ENCODE results near the gene GPRC5B.

Gene GPRC5B

DNA sequence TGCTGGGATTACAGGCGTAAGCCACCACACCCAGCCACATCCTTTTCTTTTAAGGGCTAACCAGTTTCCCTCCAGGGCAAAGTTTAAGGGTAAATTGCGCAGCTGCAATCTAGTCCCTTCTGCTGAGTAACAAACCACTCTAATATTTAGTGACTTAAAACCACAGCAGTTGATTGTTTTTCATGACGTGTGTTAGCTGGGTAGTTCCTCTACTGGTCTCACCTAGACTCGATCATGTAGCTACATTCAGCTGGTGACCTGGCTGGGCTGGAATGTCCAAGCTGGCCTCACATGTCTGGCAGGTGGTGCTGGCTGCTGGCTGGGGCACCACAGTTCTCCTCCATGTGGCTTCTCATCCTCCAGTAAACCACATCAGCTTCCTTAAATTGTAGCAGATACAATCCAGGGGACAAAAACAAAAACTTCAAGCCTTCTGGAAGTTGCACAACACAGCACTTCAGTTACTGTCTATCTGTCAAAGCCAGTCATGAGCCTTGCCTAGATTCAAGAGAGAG, 75.5 kb downstream of the GPRC5B start:
- DNase-seq: no peak

DNA sequence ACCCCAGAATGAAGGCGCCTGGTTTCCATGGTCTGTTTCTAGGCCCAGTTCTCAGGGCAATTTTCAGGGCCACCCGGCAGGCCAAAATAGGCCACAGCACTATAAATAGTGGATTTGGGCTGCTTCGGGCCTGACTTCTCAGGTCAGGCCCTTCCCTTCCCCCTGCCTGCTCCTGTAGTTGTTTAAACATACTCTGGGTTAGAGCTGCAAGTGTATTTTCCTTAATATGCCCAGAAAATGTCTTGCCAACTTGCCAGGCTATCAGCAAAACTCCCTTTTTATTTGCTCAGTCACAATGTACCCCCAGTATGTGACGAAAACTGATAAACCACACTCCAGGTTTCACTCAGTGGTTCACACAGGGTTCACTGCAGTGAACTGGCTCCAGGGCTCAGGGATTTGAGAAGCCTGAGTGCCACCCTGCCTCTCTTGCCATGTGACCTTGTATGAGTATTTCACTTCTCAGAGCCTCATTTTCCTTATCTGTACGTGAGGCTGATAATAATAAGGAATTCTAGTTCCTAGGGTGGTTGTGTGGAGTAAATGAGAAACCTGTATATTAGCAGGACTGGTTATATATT, 76.5 kb downstream of the GPRC5B start:
- no peak for DNase-seq

Measured in NCI-H1048 (cell line).